ENCODE results near the gene RRP8.

Gene RRP8

GRCh38 chr11:6604790-6605189 is 1.4 kb upstream of the RRP8 start:
- in situ Hi-C loops (cut with MboI; ENCODE audit: low sequenced_read_pairs), result no loop called here

GRCh38 chr11:6604081-6604626 is 738 bp upstream of the RRP8 start:
- in situ Hi-C loops (cut with MboI; ENCODE audit: low sequenced_read_pairs), result no loop called here

GRCh38 chr11:6602096-6602940 is 1.1 kb downstream of the RRP8 start:
- in situ Hi-C loops (cut with MboI; ENCODE audit: low sequenced_read_pairs), result no loop called here

- in situ Hi-C loops (cut with MboI; ENCODE audit: low sequenced_read_pairs), result no loop called here
Observed at GRCh38 chr11:6601041-6601461, 2.4 kb downstream of the RRP8 start.

GRCh38 chr11:6599881-6600390 is 3.5 kb downstream of the RRP8 start:
- in situ Hi-C loops (cut with MboI; ENCODE audit: low sequenced_read_pairs), result no loop called here

GRCh38 chr11:6599449-6599848 is 4.0 kb downstream of the RRP8 start:
- in situ Hi-C loops (cut with MboI; ENCODE audit: low sequenced_read_pairs), result no loop called here

- in situ Hi-C loops (cut with MboI; ENCODE audit: low sequenced_read_pairs), result no loop called here
Observed at GRCh38 chr11:6598555-6598954, 4.9 kb downstream of the RRP8 start.

GRCh38 chr11:6596239-6596877 is 7.1 kb downstream of the RRP8 start:
- in situ Hi-C loops (cut with MboI; ENCODE audit: low sequenced_read_pairs), result no loop called here

- in situ Hi-C loops (cut with MboI; ENCODE audit: low sequenced_read_pairs), result no loop called here
Observed at GRCh38 chr11:6594142-6594768, 9.2 kb downstream of the RRP8 start.

- in situ Hi-C loops (cut with MboI; ENCODE audit: low sequenced_read_pairs), result no loop called here
Observed at GRCh38 chr11:6588018-6588417, 15.4 kb downstream of the RRP8 start.

GRCh38 chr11:6587360-6587953 is 16.0 kb downstream of the RRP8 start:
- in situ Hi-C loops (cut with MboI; ENCODE audit: low sequenced_read_pairs), result no loop called here

GRCh38 chr11:6586434-6587359 is 16.7 kb downstream of the RRP8 start:
- in situ Hi-C loops (cut with MboI; ENCODE audit: low sequenced_read_pairs), result no loop called here

GRCh38 chr11:6584528-6584927 is 18.9 kb downstream of the RRP8 start:
- in situ Hi-C loops (cut with MboI; ENCODE audit: low sequenced_read_pairs), result no loop called here

- in situ Hi-C loops (cut with MboI; ENCODE audit: low sequenced_read_pairs), result no loop called here
Observed at GRCh38 chr11:6583584-6583983, 19.8 kb downstream of the RRP8 start.

GRCh38 chr11:6579681-6580080 is 23.7 kb downstream of the RRP8 start:
- in situ Hi-C loops (cut with MboI; ENCODE audit: low sequenced_read_pairs), result no loop called here

- in situ Hi-C loops (cut with MboI; ENCODE audit: low sequenced_read_pairs), result no loop called here
Observed at GRCh38 chr11:6578134-6578533, 25.3 kb downstream of the RRP8 start.

- in situ Hi-C loops (cut with MboI; ENCODE audit: low sequenced_read_pairs), result no loop called here
Observed at GRCh38 chr11:6576471-6577373, 26.7 kb downstream of the RRP8 start.

GRCh38 chr11:6574816-6575715 is 28.4 kb downstream of the RRP8 start:
- in situ Hi-C loops (cut with MboI; ENCODE audit: low sequenced_read_pairs), result no loop called here

Data from HL-60/S4 treated with retinoic acid at 250 ng/mL for 4 days and 3 days (cell line).